Left ventricle myocardium superior (tissue), 1 donor: ENCODE measurements around the gene SPATS1. TPM values are rescaled to one million over a fixed set of nuclear protein-coding genes. Genes with fewer than 3 reads are reported as not detected.
A peak's percentile ranks its signal among the peaks of the same experiment; 100 is the strongest.
"Not testable (repeated sequence)": the region's sequence is repeated elsewhere in the genome, so short reads cannot be mapped to it uniquely, and the experiment has no call there.

Experiments
- ATAC-seq: fragments of 200-7000 bp; cut with Tn5 transposase; one replicate; pipeline ENCODE4 v1.9.1; 2020; ENCODE audit warnings: mild to moderate bottlenecking, moderate library complexity
- DNase-seq: peaks from one replicate; pipeline ENCODE4 v3.0.0-alpha.2; 2020
- intact Hi-C: fragments of 100-400 bp; cut with micrococcal nuclease; formaldehyde crosslinking; loops from one replicate; pipeline ENCODE4 v1.11.0; 2022
- total RNA-seq: library from RNA; stranded (reverse); fragmentation: NEBNext Ultra II Directional; extraction: Animal tissue kit (Norgen Biotek cat#: 25700); gene quantifications from one replicate; pipeline ENCODE4 v1.2.1, GENCODE V29; 2021
- donor health status: DM: no; HTN: yes; CAD: no; lungs with severe emphysema.

SPATS1 gene
- total RNA-seq, 1 donor from 2014 or later: not detected

GRCh38 chr6:44338228-44339122 lies 4.0 kb upstream of the SPATS1 start:
- intact Hi-C loops: loop anchor here (5.0 kb wide), 1 partner anchor 71 kb away; the partner anchor contains the start of gene NFKBIE
- DNase-seq (peak; percentile 55), ATAC-seq (peak; percentile 80)

- ATAC-seq: no peak
- DNase-seq: no peak
- intact Hi-C loops: loop anchor here (5.0 kb wide), 1 partner anchor 72 kb away; the partner anchor contains the start of gene NFKBIE
Observed at GRCh38 chr6:44339301-44339700, 3.1 kb upstream of the SPATS1 start.

- DNase-seq (no peak), ATAC-seq (no peak)
- intact Hi-C loops: loop anchor here (5.0 kb wide), 1 partner anchor 73 kb away; the partner anchor contains the start of gene NFKBIE
Observed at GRCh38 chr6:44339763-44340625, 2.5 kb upstream of the SPATS1 start.

- DNase-seq (no peak), ATAC-seq (no peak)
- intact Hi-C loops: no loop called here
Observed at GRCh38 chr6:44341095-44341890, 1.2 kb upstream of the SPATS1 start.

GRCh38 chr6:44342052-44342451 lies 398 bp upstream of the SPATS1 start:
- intact Hi-C loops: no loop called here
- ATAC-seq (peak; percentile 67), DNase-seq (peak; percentile 32)

- ATAC-seq, intact Hi-C loops, DNase-seq: not testable (repeated sequence)
Observed at GRCh38 chr6:44346818-44347217, 4.4 kb downstream of the SPATS1 start.

GRCh38 chr6:44349904-44350649 lies 7.6 kb downstream of the SPATS1 start:
- DNase-seq (no peak), ATAC-seq (no peak)
- intact Hi-C loops: no loop called here

GRCh38 chr6:44350650-44350994 lies 8.2 kb downstream of the SPATS1 start:
- ATAC-seq, DNase-seq, intact Hi-C loops: not testable (repeated sequence)

GRCh38 chr6:44352259-44352658 lies 9.8 kb downstream of the SPATS1 start:
- ATAC-seq (no peak), DNase-seq (no peak)
- intact Hi-C loops: no loop called here

- DNase-seq: no peak
- intact Hi-C loops: no loop called here
- ATAC-seq: no peak
Observed at GRCh38 chr6:44353336-44353735, 10.9 kb downstream of the SPATS1 start.

- DNase-seq: no peak
- no peak for ATAC-seq
- intact Hi-C loops: no loop called here
Observed at GRCh38 chr6:44355640-44356039, 13.2 kb downstream of the SPATS1 start.

- intact Hi-C loops: no loop called here
- ATAC-seq: no peak
- DNase-seq: no peak
Observed at GRCh38 chr6:44356487-44356886, 14.0 kb downstream of the SPATS1 start.

- ATAC-seq: no peak
- no peak for DNase-seq
- intact Hi-C loops: no loop called here
Observed at GRCh38 chr6:44359973-44360372, 17.5 kb downstream of the SPATS1 start.

GRCh38 chr6:44361947-44362346 lies 19.5 kb downstream of the SPATS1 start:
- intact Hi-C loops: no loop called here
- ATAC-seq: no peak
- DNase-seq: no peak

GRCh38 chr6:44363377-44363926 lies 21.0 kb downstream of the SPATS1 start:
- no peak for ATAC-seq
- no peak for DNase-seq
- intact Hi-C loops: no loop called here

- intact Hi-C loops: no loop called here
- ATAC-seq: no peak
- DNase-seq: no peak
Observed at GRCh38 chr6:44366781-44367180, 24.3 kb downstream of the SPATS1 start.

GRCh38 chr6:44367681-44368080 lies 25.2 kb downstream of the SPATS1 start:
- no peak for ATAC-seq
- no peak for DNase-seq

GRCh38 chr6:44373051-44373450 lies 30.6 kb downstream of the SPATS1 start:
- intact Hi-C loops: no loop called here
- ATAC-seq: no peak
- no peak for DNase-seq

More at GRCh38 chr6:44367681-44368080, 25.2 kb downstream of the SPATS1 start:
- intact Hi-C loops: no loop called here
